Brain microvascular endothelial cell (primary cell): ENCODE data around the gene VAV2.

Experiments used
- DNase-seq: peaks from one replicate; pipeline ENCODE4 v3.0.0-alpha.2; 2020
- H3K27ac ChIP-seq: fragments of 250-450 bp; sonication (Bioruptor Pico); 2 replicates; pipeline ENCODE4 v1.5.1; 2020; ENCODE audit warnings: mild to moderate bottlenecking, moderate library complexity
- H3K27me3 ChIP-seq: fragments of 250-450 bp; sonication (Bioruptor Pico); replicated peaks from 2 replicates; pipeline ENCODE4 v1.5.1; 2020; ENCODE audit warnings: mild to moderate bottlenecking
- H3K36me3 ChIP-seq: fragments of 250-450 bp; sonication (Bioruptor Pico); replicated peaks from 2 replicates; pipeline ENCODE4 v1.5.1; 2020; ENCODE audit warnings: mild to moderate bottlenecking
- H3K4me3 ChIP-seq: 2 replicates; pipeline ENCODE4 v1.5.1; 2011; ENCODE audit warnings: low read depth, mild to moderate bottlenecking, control low read depth, low read length, moderate library complexity
- CTCF ChIP-seq: IDR thresholded peaks from 2 replicates; pipeline ENCODE4 v1.5.1; 2011; ENCODE audit warnings: low read depth, mild to moderate bottlenecking, moderate library complexity, low read length, control low read depth, inconsistent platforms; ENCODE audit errors: missing control alignments
- in situ Hi-C: cut with HindIII; loops from 2 replicates; pipeline ENCODE4 v1.10.0; 2017; ENCODE audit warnings: low sequenced_read_pairs, low pct_ligation_motif_present

Gene VAV2

GRCh38 chr9:133853331-133853730 lies 138.8 kb downstream of the VAV2 start:
- Histone ChIP-seq H3K4me3 (no peak overlapping the region), H3K27me3 (no peaks in the 10 kb centered on the region), H3K27ac (no peak overlapping the region), H3K36me3 (no peaks in the 10 kb centered on the region)
- TF ChIP-seq CTCF, result no peak
- in situ Hi-C loops, result no loop called here
- no peak for DNase-seq

GRCh38 chr9:133852431-133852830 lies 139.7 kb downstream of the VAV2 start:
- H3K27me3 ChIP-seq, result no peaks in the 10 kb centered on the region
- H3K27ac ChIP-seq, result no peak overlapping the region
- H3K4me3 ChIP-seq, result no peak overlapping the region
- H3K36me3 ChIP-seq, result no peaks in the 10 kb centered on the region
- no peak for DNase-seq
- in situ Hi-C loops, result no loop called here
- no peak for TF ChIP-seq CTCF

GRCh38 chr9:133851693-133852092 lies 140.4 kb downstream of the VAV2 start:
- no peaks in the 10 kb centered on the region for H3K36me3 ChIP-seq
- in situ Hi-C loops, result no loop called here
- H3K4me3 ChIP-seq, result no peak overlapping the region

GRCh38 chr9:133850937-133851336 lies 141.2 kb downstream of the VAV2 start:
- Histone ChIP-seq H3K27ac (no peak overlapping the region), H3K27me3 (no peaks in the 10 kb centered on the region), H3K36me3 (no peaks in the 10 kb centered on the region), H3K4me3 (no peak overlapping the region)
- in situ Hi-C loops, result no loop called here
- no peak for DNase-seq
- TF ChIP-seq CTCF, result no peak

More at GRCh38 chr9:133851693-133852092, 140.4 kb downstream of the VAV2 start:
- DNase-seq, result no peak
- Histone ChIP-seq H3K27ac (no peak overlapping the region), H3K27me3 (no peaks in the 10 kb centered on the region)
- TF ChIP-seq CTCF, result no peak

- DNase-seq, result no peak
- TF ChIP-seq CTCF, result no peak
- Histone ChIP-seq H3K27ac (no peak overlapping the region), H3K27me3 (no peaks in the 10 kb centered on the region), H3K36me3 (no peaks in the 10 kb centered on the region), H3K4me3 (no peak overlapping the region)
- in situ Hi-C loops, result no loop called here
These were observed 142.0 kb downstream of the VAV2 start for GRCh38 chr9:133850161-133850560.

- TF ChIP-seq CTCF, result no peak
- no peak for DNase-seq
- Histone ChIP-seq H3K27ac (no peak overlapping the region), H3K4me3 (no peak overlapping the region), H3K27me3 (no peaks in the 10 kb centered on the region), H3K36me3 (no peaks in the 10 kb centered on the region)
- in situ Hi-C loops, result no loop called here
These were observed 142.9 kb downstream of the VAV2 start for GRCh38 chr9:133849110-133849670.
